Measurements from ENCODE around the gene PLPP3. TPM values are rescaled to one million over a fixed set of nuclear protein-coding genes. Genes with fewer than 3 reads are reported as not detected.

Gene PLPP3
- total RNA-seq, 1 experiment from 2014 or later = 3.4 TPM

- no TSS peak for BruUV-seq (replicated peaks)
- intact Hi-C loops (cut with micrococcal nuclease) = loop anchor here (1.0 to 5.0 kb wide), 5 partner anchors 121 to 1301 kb away; no protein-coding TSS in a partner anchor
- POLR2A ChIA-PET = no interaction called here
Measured at GRCh38 chr1:56585985-56586384, 6.6 kb upstream of the PLPP3 start.

More at GRCh38 chr1:56585985-56586384, 6.6 kb upstream of the PLPP3 start:
- no peaks in the 10 kb centered on the region for H3K36me3 ChIP-seq (ENCODE audit: control insufficient read depth in 1 of 2, insufficient read depth in 2 of 2, low read length in 2 of 2)
- ATAC-seq (no peak), DNase-seq (ENCODE audit: low read depth, low spot score) (no peak)
- ChIA-PET CTCF (interaction anchor here (1.0 to 3.2 kb wide), 4 partner anchors 1107 to 1641 kb away, joined by 5 to 23 read pairs (median 9); no protein-coding TSS in a partner anchor), RAD21 (ENCODE audit: low non-redundant PET in 1 of 2, low total read pairs in 2 of 2, uncharacterized antibody in 2 of 2, unreplicated experiment in 2 of 2) (interaction anchor here in 1 of 2 experiments (0.8 kb wide), 1 partner anchor 140 kb away, joined by 3 read pairs; no protein-coding TSS in a partner anchor)
- TF ChIP-seq ELF1 (IDR thresholded peaks at IDR 0.05; ENCODE audit: borderline replicate concordance, low read depth) (no peak), CTCF (IDR thresholded peaks at IDR 0.05 in 2 of 3, conservative IDR thresholded peaks at IDR 0.05 in 1 of 3; ENCODE audit: borderline replicate concordance in 1 of 3, insufficient read depth in 1 of 3, low read depth in 2 of 3, low read length in 2 of 3) (no peak), SP1 (IDR thresholded peaks at IDR 0.05; ENCODE audit: low read depth) (no peak), ATF3 (IDR thresholded peaks at IDR 0.05) (no peak), EZH2 (IDR thresholded peaks at IDR 0.05) (no peak)
- peak overlapping the region; percentile 51 for H2AFZ ChIP-seq (ENCODE audit: low read depth, low read length, poor library complexity, severe bottlenecking)
- no peak overlapping the region for H3K4me3 ChIP-seq (replicated peaks in 1 of 2; ENCODE audit: low read depth in 1 of 2, low read length in 2 of 2)
- H3K27me3 ChIP-seq (ENCODE audit: insufficient read depth, low read length) = no peaks in the 10 kb centered on the region
- no peaks in the 10 kb centered on the region for H4K20me1 ChIP-seq (ENCODE audit: insufficient read depth)
- no peak overlapping the region for H3K27ac ChIP-seq (ENCODE audit: low read depth, low read length)
- peaks cover 0 to 3% of the 10 kb centered on the region in 2 experiments; a peak in 1 of 4 replicates for H3K4me1 ChIP-seq (ENCODE audit: control insufficient read depth in 1 of 2, insufficient read depth in 2 of 2, low read length in 2 of 2)
- H3K9ac ChIP-seq (ENCODE audit: low read length) = no peak overlapping the region
- no peaks in the 10 kb centered on the region for H3K9me3 ChIP-seq (ENCODE audit: control insufficient read depth in 1 of 2, insufficient read depth in 1 of 2, low read depth in 1 of 2, low read length in 2 of 2)
- H3K4me2 ChIP-seq (ENCODE audit: low read length) = no peak overlapping the region
- H3K9me2 ChIP-seq (ENCODE audit: insufficient read depth) = no peaks in the 10 kb centered on the region
- H3K79me2 ChIP-seq (ENCODE audit: insufficient read depth, low read length) = no peaks in the 10 kb centered on the region
